Activated naive CD4-positive, alpha-beta T cell treated with anti-CD3 and anti-CD28 coated beads, Interleukin-2, amount 50 U/mL, for 72 hours (primary cell): ENCODE results near the gene PTPRM. TPM values are rescaled to one million over a fixed set of nuclear protein-coding genes. Genes with fewer than 3 reads are reported as not detected.

ENCODE experiments used
- ATAC-seq, 2 donors: fragments of 150-1000 bp; cut with Tn5 transposase; 2 replicates each; pipeline ENCODE4 v1.10.0; 2021; ENCODE audit warnings: mild to moderate bottlenecking in 2 of 2, moderate library complexity in 2 of 2
- DNase-seq, 2 donors: peaks; one replicate each; pipeline ENCODE4 v3.0.0; 2021 to 2022; ENCODE audit warnings: low spot score in 2 of 2
- H3K27ac Mint-ChIP-seq, 2 donors: one replicate each; pipeline ENCODE4 v1.8.0; 2022; ENCODE audit warnings: mild to moderate bottlenecking in 2 of 2, mixed read lengths in 2 of 2
- H3K36me3 Mint-ChIP-seq, 2 donors: one replicate each; pipeline ENCODE4 v1.8.0; 2022; ENCODE audit warnings: mixed read lengths in 2 of 2
- H3K9me3 Mint-ChIP-seq, 2 donors: one replicate each; pipeline ENCODE4 v1.8.0; 2022; ENCODE audit warnings: mixed read lengths in 2 of 2
- total RNA-seq, 2 donors: library from RNA; stranded (reverse); gene quantifications; one replicate each; pipeline ENCODE4 v1.2.3, GENCODE V29; 2022

The PTPRM gene
- total RNA-seq, 2 donors from 2014 or later, result 1.7 to 2.8 TPM

DNA sequence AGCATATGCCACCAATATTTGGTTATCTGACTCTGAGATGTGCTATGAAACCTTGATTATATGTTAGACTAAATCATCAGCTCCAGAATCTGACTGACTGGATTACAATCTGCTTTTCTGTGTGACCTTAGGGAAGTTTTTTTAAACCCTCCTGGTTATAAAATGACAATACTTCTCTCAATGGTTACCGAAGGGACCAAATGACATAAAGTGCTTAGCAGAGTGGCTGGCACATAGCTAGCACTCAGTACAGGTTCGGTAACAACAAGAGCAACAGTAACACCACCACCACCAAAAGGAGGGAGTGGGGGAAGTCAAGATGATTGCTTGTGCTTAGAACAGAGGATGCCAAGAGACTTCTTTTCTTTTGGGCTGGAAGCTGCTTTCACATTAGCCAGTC is 306.2 kb downstream of the PTPRM start:
- no peak overlapping the region for H3K27ac Mint-ChIP-seq
- ATAC-seq (no peak), DNase-seq (no peak)
- peaks cover 0 to 3% of the 10 kb centered on the region in 2 donors for H3K9me3 Mint-ChIP-seq
- H3K36me3 Mint-ChIP-seq, result no peaks in the 10 kb centered on the region

DNA sequence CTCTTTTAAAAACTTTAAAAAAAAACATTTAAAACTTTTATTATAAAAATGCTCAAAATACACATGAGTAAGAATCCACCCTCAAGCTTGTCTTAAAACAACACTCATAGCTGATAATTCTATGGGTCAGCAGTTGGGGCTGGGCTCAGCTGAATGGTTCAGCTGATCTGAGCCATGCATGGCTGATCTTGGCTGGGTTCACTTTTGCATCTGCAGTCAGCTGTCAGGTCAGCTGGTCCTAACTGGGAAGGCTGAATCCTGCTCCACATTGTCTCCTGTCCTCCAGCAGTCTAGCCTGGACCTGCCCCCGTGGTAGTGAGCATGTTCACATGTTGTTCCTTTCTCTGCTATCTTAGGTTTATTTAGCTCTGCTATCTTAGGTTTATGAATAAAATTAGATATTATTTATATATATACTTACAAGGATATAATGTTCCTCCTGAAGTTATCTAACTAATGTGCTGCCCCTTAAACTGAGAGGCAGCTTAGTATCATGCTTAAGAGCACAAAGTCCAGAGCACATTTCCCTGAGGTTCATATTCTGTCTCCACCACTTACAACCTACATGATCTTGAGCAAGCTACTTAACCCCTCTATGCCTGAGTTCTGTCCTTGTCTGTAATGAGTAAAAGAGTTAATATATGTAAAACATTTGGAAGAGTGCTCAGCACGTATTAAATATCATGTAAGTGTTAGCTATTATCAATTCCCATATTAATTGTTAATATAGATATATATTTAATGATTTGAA is 309.4 kb downstream of the PTPRM start:
- Mint-ChIP-seq H3K27ac (no peak overlapping the region), H3K36me3 (no peaks in the 10 kb centered on the region), H3K9me3 (peaks cover 0 to 3% of the 10 kb centered on the region in 2 donors)
- no peak for DNase-seq
- no peak for ATAC-seq

GRCh38 chr18:7877609-7878008 is 310.5 kb downstream of the PTPRM start:
- ATAC-seq (no peak), DNase-seq (no peak)
- Mint-ChIP-seq H3K36me3 (no peaks in the 10 kb centered on the region), H3K27ac (no peak overlapping the region), H3K9me3 (peaks cover 0 to 3% of the 10 kb centered on the region in 2 donors)

- ATAC-seq (no peak), DNase-seq (no peak)
- H3K36me3 Mint-ChIP-seq, result no peaks in the 10 kb centered on the region
- peaks cover 0 to 3% of the 10 kb centered on the region in 2 donors for H3K9me3 Mint-ChIP-seq
- H3K27ac Mint-ChIP-seq, result no peak overlapping the region
Measured at GRCh38 chr18:7878265-7879211, 311.4 kb downstream of the PTPRM start.

DNA sequence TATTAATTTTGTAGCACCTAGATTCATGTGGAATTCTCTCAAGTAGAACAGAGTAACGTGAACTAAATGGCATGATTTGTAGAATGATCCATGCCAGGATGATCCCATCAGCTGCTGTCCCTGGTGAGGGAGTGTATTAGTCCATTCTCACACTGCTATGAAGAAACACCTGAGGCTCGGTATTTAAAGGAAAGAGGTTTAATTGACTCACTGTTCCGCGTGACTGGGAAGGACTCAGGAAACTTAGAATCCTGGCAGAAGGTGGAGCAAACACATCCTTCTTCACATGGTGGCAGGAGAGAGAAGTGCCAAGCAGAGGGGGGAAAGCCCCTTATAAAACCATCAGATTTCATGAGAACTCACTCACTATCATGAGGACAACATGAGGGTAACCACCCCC is 312.6 kb downstream of the PTPRM start:
- ATAC-seq (no peak), DNase-seq (no peak)
- Mint-ChIP-seq H3K9me3 (peaks cover 0 to 3% of the 10 kb centered on the region in 2 donors), H3K27ac (no peak overlapping the region), H3K36me3 (no peaks in the 10 kb centered on the region)

- DNase-seq (no peak), ATAC-seq (no peak)
- Mint-ChIP-seq H3K27ac (no peak overlapping the region), H3K9me3 (no peaks in the 10 kb centered on the region), H3K36me3 (no peaks in the 10 kb centered on the region)
Measured at GRCh38 chr18:7885865-7886264, 318.7 kb downstream of the PTPRM start.

- ATAC-seq, result no peak
- DNase-seq, result no peak
- Mint-ChIP-seq H3K36me3 (no peaks in the 10 kb centered on the region), H3K9me3 (no peaks in the 10 kb centered on the region), H3K27ac (no peak overlapping the region)
Measured at GRCh38 chr18:7886436-7886835, 319.3 kb downstream of the PTPRM start.

DNA sequence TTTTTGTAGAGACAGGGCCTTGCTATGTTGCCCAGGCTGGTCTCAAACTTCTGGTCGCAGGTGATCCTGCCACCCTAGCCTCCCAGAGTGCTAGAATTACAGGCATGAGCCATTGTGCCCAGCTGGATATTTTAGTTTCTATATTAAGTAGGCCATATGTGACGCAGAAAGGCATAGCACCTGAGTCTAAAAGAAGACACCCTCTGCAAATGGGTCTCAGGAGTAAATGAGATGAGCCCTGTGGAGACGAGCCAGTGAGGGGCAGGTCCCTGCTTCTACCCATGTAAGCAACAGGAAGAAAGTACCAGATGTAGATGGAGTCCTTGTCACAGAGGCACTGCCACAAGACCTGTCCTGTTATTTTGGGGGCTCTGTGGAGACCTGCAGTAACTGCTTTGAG is 322.4 kb downstream of the PTPRM start:
- ATAC-seq (no peak), DNase-seq (no peak)
- H3K9me3 Mint-ChIP-seq, result no peaks in the 10 kb centered on the region
- H3K27ac Mint-ChIP-seq, result no peak overlapping the region
- H3K36me3 Mint-ChIP-seq, result no peaks in the 10 kb centered on the region

GRCh38 chr18:7890075-7890474 is 323.0 kb downstream of the PTPRM start:
- Mint-ChIP-seq H3K27ac (no peak overlapping the region), H3K36me3 (no peaks in the 10 kb centered on the region), H3K9me3 (no peaks in the 10 kb centered on the region)
- no peak for DNase-seq
- no peak for ATAC-seq

GRCh38 chr18:7892556-7892955 is 325.4 kb downstream of the PTPRM start:
- Mint-ChIP-seq H3K27ac (no peak overlapping the region), H3K9me3 (no peaks in the 10 kb centered on the region), H3K36me3 (no peaks in the 10 kb centered on the region)
- ATAC-seq, result no peak
- DNase-seq, result no peak

GRCh38 chr18:7894592-7894991 is 327.5 kb downstream of the PTPRM start:
- Mint-ChIP-seq H3K27ac (no peak overlapping the region), H3K9me3 (no peaks in the 10 kb centered on the region), H3K36me3 (no peaks in the 10 kb centered on the region)
- no peak for ATAC-seq
- DNase-seq, result no peak

DNA sequence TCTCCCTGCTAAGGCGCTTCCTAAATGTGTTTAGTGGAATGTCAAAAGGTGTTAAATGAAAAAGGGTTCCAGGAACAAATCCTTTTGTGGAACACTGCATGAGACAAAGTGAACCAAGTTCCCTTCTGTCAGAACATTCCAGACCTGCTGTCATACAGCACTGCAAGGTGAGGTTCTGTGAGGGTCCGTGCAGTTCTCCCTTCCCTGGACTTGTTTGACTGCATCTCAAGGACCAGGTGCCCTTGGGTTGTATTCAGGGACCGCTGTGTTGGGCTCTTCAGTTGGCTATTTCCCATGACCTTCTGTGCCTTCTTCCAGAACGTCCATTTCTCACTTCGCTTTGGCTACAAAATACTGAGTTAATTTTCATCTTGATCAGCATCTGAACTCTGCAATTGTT is 328.2 kb downstream of the PTPRM start:
- DNase-seq, result no peak
- H3K36me3 Mint-ChIP-seq, result no peaks in the 10 kb centered on the region
- ATAC-seq, result no peak
- H3K27ac Mint-ChIP-seq, result no peak overlapping the region
- H3K9me3 Mint-ChIP-seq, result no peaks in the 10 kb centered on the region

- ATAC-seq, result no peak
- H3K9me3 Mint-ChIP-seq, result no peaks in the 10 kb centered on the region
- H3K36me3 Mint-ChIP-seq, result no peaks in the 10 kb centered on the region
- no peak overlapping the region for H3K27ac Mint-ChIP-seq
- DNase-seq, result no peak
Measured at GRCh38 chr18:7896161-7896560, 329.0 kb downstream of the PTPRM start.

GRCh38 chr18:7896805-7897518 is 329.8 kb downstream of the PTPRM start:
- Mint-ChIP-seq H3K27ac (no peak overlapping the region), H3K9me3 (no peaks in the 10 kb centered on the region), H3K36me3 (no peaks in the 10 kb centered on the region)
- DNase-seq, result no peak
- ATAC-seq, result no peak

- Mint-ChIP-seq H3K27ac (no peak overlapping the region), H3K9me3 (peaks cover 0 to 4% of the 10 kb centered on the region in 2 donors), H3K36me3 (no peaks in the 10 kb centered on the region)
- no peak for DNase-seq
- ATAC-seq, result no peak
Measured at GRCh38 chr18:7898181-7898580, 331.1 kb downstream of the PTPRM start.

DNA sequence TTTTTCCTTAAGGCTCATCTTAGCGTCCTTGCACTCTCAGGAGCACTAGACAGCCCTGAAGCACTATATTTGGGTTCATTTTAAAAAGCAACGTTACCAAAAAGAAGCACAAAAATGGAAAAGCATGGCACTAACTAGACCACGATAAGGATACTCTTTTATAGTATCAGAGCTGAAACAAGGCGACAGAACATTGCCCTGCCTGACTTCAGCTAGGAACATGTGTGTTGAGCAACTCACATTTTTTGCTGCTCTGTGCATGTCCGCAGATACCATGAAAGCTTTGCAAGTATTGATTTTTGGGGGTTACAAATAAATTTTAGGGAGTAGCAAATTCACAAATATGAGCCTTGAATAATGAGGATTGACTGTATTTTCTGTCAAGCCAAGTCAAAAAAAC is 332.0 kb downstream of the PTPRM start:
- H3K27ac Mint-ChIP-seq, result no peak overlapping the region
- H3K9me3 Mint-ChIP-seq, result peaks cover 0 to 4% of the 10 kb centered on the region in 2 donors

GRCh38 chr18:7900091-7900490 is 333.0 kb downstream of the PTPRM start:
- H3K36me3 Mint-ChIP-seq, result no peaks in the 10 kb centered on the region
- ATAC-seq (no peak), DNase-seq (no peak)
- no peak overlapping the region for H3K27ac Mint-ChIP-seq
- peaks cover 0 to 9% of the 10 kb centered on the region in 2 donors for H3K9me3 Mint-ChIP-seq

More for the DNA sequence above, 332.0 kb downstream of the PTPRM start:
- DNase-seq (no peak), ATAC-seq (no peak)
- H3K36me3 Mint-ChIP-seq, result no peaks in the 10 kb centered on the region
